ENCODE measurements around the gene HLA-DQA2.
"Not testable (repeated sequence)": the region's sequence is repeated elsewhere in the genome, so short reads cannot be mapped to it uniquely, and the experiment has no call there.

The HLA-DQA2 gene

GRCh38 chr6:32741031-32741960, at the start of gene HLA-DQA2:
Gene HLA-DQA2 (plus strand): TSS chr6:32741391. CDS start chr6:32741444, 53 bp downstream.
- in situ Hi-C loops (cut with HindIII; ENCODE audit: low pct_unique_long_range_greater_than_20kb, low sequenced_read_pairs) = no loop called here
- DNase-seq (ENCODE audit: low read depth in 1 of 2, low spot score in 1 of 2) = peak; percentile 64 to 67
- TF ChIP-seq JUND (IDR thresholded peaks at IDR 0.05; ENCODE audit: low read depth) = no peak

DNA sequence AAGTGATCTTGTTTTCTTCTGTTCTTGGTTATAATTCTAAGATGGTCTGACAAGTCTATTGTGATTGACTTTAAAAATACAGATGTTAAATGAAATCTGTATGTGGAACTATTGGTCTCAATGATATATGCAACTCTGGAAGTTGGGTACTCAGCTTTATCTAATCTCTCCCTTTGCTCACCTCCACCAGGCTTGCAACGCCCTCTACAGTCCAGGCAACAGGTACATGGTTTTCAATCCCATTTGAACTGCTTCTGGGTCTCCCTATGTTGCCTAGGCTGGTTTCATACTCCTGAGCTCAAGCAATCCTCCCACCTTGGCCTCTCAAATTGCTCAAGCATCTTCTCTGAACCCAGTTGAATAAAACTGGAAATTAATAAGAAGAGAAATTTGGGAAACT, 49.2 kb upstream of the HLA-DQA2 start:
- TF ChIP-seq JUND (IDR thresholded peaks at IDR 0.05; ENCODE audit: low read depth) = no peak
- DNase-seq (ENCODE audit: low read depth in 1 of 2, low spot score in 1 of 2) = peak in 1 of 2 experiments; percentile 64
- in situ Hi-C loops (cut with HindIII; ENCODE audit: low pct_unique_long_range_greater_than_20kb, low sequenced_read_pairs) = no loop called here

DNA sequence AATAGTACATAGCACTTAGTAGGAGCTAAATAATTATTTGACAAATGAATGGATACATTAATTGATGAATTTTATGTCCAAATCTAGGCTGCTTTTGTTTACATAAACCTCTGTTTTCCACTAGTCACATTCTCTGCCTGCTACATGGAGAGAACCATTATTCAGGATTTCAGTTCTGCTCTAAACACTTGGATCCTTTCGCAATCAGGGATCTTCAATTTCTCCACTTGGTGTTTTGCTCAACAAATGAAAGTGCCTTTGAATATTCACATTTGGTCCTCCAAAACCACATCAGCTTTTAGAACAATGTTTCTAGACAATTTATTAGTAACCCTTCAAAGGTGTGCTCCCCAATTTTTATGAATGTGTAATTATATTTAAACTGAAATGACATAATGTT, 44.2 kb upstream of the HLA-DQA2 start:
- in situ Hi-C loops (cut with HindIII; ENCODE audit: low pct_unique_long_range_greater_than_20kb, low sequenced_read_pairs) = no loop called here
- DNase-seq (ENCODE audit: low read depth in 1 of 2, low spot score in 1 of 2) = no peak
- no peak for TF ChIP-seq JUND (IDR thresholded peaks at IDR 0.05; ENCODE audit: low read depth)

DNA sequence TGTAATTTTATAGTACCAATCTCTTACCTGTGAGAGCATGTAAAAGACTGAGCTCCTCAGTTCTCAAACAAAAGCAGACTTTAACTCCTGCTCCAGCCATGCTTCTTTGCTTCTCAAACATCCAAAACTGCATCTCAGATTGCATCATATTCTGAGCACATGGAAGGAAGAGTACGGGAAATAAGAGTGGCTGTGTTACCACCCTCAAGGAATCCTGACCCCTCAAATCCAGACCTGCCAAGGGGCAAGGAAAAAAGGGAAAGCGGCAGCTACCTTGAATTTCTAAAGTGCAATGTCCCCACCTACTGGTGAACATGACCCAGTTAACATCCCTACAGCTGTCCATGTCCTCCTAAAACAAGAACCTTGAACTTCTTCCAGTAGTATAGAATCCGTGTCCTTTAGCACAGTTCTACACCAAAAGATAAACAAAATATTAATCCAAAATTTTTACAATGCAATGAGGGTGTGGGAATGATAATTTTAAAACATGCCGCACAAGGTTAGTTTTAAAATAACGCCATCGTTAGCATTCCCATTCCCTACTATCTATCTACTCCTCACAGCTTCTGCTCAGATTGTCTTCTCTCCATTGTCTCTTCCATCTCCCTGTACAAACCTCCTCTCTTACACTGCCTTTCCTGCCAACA, 40.7 kb upstream of the HLA-DQA2 start:
- in situ Hi-C loops (cut with HindIII; ENCODE audit: low pct_unique_long_range_greater_than_20kb, low sequenced_read_pairs) = no loop called here
- peak; percentile 28 to 81 for DNase-seq (ENCODE audit: low read depth in 1 of 2, low spot score in 1 of 2)
- no peak for TF ChIP-seq JUND (IDR thresholded peaks at IDR 0.05; ENCODE audit: low read depth)

GRCh38 chr6:32703347-32703746, 37.8 kb upstream of the HLA-DQA2 start:
- no peak for DNase-seq (ENCODE audit: low read depth in 1 of 2, low spot score in 1 of 2)
- TF ChIP-seq JUND (IDR thresholded peaks at IDR 0.05; ENCODE audit: low read depth) = no peak
- in situ Hi-C loops (cut with HindIII; ENCODE audit: low pct_unique_long_range_greater_than_20kb, low sequenced_read_pairs) = no loop called here

GRCh38 chr6:32705164-32705563, 36.0 kb upstream of the HLA-DQA2 start:
- in situ Hi-C loops (cut with HindIII; ENCODE audit: low pct_unique_long_range_greater_than_20kb, low sequenced_read_pairs); DNase-seq (ENCODE audit: low read depth in 1 of 2, low spot score in 1 of 2): not testable (repeated sequence)

DNA sequence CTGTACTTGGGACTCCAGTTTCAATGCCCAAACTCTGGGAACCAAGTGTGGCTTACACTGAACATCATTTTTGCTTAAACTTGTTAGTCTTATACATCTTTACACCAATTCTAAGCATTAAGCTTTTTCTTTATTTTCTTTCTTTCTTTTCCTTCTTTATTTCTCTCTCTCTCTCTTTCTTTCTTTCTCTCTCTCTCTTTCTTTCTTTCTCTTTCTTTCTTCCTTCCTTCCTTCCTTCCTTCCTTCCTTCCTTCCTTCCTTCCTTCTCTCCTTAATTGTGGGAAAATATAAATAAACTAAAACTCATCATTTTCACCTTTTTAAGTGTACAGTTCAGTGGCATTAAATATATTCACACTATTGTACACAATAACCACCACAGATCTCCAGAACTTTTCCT, 31.6 kb upstream of the HLA-DQA2 start:
- DNase-seq (ENCODE audit: low read depth in 1 of 2, low spot score in 1 of 2) = no peak
- TF ChIP-seq JUND (IDR thresholded peaks at IDR 0.05; ENCODE audit: low read depth) = no peak
- in situ Hi-C loops (cut with HindIII; ENCODE audit: low pct_unique_long_range_greater_than_20kb, low sequenced_read_pairs) = no loop called here

DNA sequence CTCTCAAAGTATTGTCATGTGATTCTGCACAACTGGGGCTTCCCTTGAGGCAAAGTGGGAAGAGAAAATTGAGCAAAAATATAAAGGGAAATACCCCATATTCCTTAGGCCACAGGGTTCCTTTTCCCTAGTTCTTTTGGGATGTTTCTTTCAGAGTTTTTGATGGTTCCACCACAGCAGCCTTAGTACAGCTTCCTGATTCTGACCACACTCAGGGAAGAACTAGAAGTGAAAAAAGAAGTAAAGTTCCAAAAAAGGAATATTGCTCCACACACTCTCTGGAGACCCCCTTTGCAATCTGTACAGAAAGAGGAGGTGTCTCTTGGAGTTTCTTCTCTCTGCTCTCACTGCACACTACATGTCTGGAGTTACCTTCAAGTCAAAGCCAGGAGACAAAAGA, 27.9 kb upstream of the HLA-DQA2 start:
- TF ChIP-seq JUND (IDR thresholded peaks at IDR 0.05; ENCODE audit: low read depth) = no peak
- DNase-seq (ENCODE audit: low read depth in 1 of 2, low spot score in 1 of 2) = no peak
- in situ Hi-C loops (cut with HindIII; ENCODE audit: low pct_unique_long_range_greater_than_20kb, low sequenced_read_pairs) = no loop called here

DNA sequence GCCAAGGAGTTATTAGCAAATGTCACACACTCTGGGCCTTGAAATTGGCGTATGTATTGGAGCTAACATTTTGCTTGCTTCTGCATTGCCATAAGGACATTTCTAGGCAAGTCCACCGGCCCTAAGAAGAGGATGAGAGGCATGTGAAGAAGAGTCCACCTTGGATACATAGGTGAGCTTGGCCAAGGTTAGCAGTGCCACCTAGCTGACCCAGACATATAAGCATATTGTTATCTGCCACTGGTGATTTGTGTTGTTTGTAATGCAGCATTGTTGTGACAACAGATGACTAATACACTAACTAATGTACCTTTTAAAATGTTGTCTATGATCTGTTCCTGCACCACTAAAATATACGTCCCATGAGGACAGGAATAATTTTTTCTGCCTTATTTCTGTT, 24.8 kb upstream of the HLA-DQA2 start:
- TF ChIP-seq JUND (IDR thresholded peaks at IDR 0.05; ENCODE audit: low read depth) = no peak
- in situ Hi-C loops (cut with HindIII; ENCODE audit: low pct_unique_long_range_greater_than_20kb, low sequenced_read_pairs) = no loop called here
- DNase-seq (ENCODE audit: low read depth in 1 of 2, low spot score in 1 of 2) = no peak

DNA sequence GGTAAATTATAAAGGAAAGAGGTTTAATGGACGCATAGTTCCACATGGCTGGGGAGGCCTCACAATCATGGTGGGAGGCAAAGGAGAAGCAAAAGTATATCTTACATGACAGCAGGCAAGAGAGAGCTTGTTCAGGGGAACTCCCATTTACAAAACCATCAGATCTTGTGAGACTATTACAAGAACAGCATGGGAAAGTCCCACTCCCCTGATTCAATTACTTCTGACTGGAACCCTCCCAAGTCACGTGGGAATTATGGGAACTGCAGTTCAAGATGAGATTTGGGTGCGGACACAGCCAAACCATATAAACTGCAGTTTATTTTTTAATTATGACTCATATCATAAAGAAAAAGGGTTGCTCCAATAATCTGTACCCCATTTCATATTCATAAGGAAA, 22.3 kb upstream of the HLA-DQA2 start:
- DNase-seq (ENCODE audit: low read depth in 1 of 2, low spot score in 1 of 2) = no peak
- no peak for TF ChIP-seq JUND (IDR thresholded peaks at IDR 0.05; ENCODE audit: low read depth)
- in situ Hi-C loops (cut with HindIII; ENCODE audit: low pct_unique_long_range_greater_than_20kb, low sequenced_read_pairs) = no loop called here

GRCh38 chr6:32738126-32738525, 3.1 kb upstream of the HLA-DQA2 start:
- no peak for DNase-seq (ENCODE audit: low read depth in 1 of 2, low spot score in 1 of 2)
- no peak for TF ChIP-seq JUND (IDR thresholded peaks at IDR 0.05; ENCODE audit: low read depth)
- in situ Hi-C loops (cut with HindIII; ENCODE audit: low pct_unique_long_range_greater_than_20kb, low sequenced_read_pairs) = no loop called here

- no peak for TF ChIP-seq JUND (IDR thresholded peaks at IDR 0.05; ENCODE audit: low read depth)
- DNase-seq (ENCODE audit: low read depth in 1 of 2, low spot score in 1 of 2) = no peak
- in situ Hi-C loops (cut with HindIII; ENCODE audit: low pct_unique_long_range_greater_than_20kb, low sequenced_read_pairs) = no loop called here
Measured at GRCh38 chr6:32742374-32742773, 1.2 kb downstream of the HLA-DQA2 start.

- in situ Hi-C loops (cut with HindIII; ENCODE audit: low pct_unique_long_range_greater_than_20kb, low sequenced_read_pairs) = no loop called here
- no peak for DNase-seq (ENCODE audit: low read depth in 1 of 2, low spot score in 1 of 2)
- TF ChIP-seq JUND (IDR thresholded peaks at IDR 0.05; ENCODE audit: low read depth) = no peak
Measured at GRCh38 chr6:32744776-32745175, 3.6 kb downstream of the HLA-DQA2 start.

- DNase-seq (ENCODE audit: low read depth in 1 of 2, low spot score in 1 of 2); in situ Hi-C loops (cut with HindIII; ENCODE audit: low pct_unique_long_range_greater_than_20kb, low sequenced_read_pairs): not testable (repeated sequence)
Measured at GRCh38 chr6:32745649-32746048, 4.5 kb downstream of the HLA-DQA2 start.
